HepG2 (cell line): ENCODE data around the gene CNTN4.

Experiments used
- CEBPB ChIP-seq: IDR thresholded peaks from 2 replicates; pipeline ENCODE4 v1.6.1; 2011; ENCODE audit warnings: low read depth, low read length, improper control_type of control experiment, borderline replicate concordance
- CERS6 ChIP-seq: sonication (generic); formaldehyde crosslinking; IDR thresholded peaks from 2 replicates; pipeline ENCODE4 v1.5.0; 2020; ENCODE audit warnings: missing genetic modification reagents
- CREB1 ChIP-seq, 2 experiments: fragments of 450-650 bp in 1 of 2; IDR thresholded peaks; 2 replicates each; pipeline ENCODE4 v1.6.1; 2016 to 2017; ENCODE audit warnings: control low read depth in 1 of 2, mild to moderate bottlenecking in 1 of 2, missing compliant biosample characterization in 1 of 2, missing genetic modification characterization in 1 of 2
- HNF1B ChIP-seq: sonication (generic); formaldehyde crosslinking; IDR thresholded peaks from 2 replicates; pipeline ENCODE4 v1.5.1; 2020; ENCODE audit warnings: mild to moderate bottlenecking, moderate library complexity, missing genetic modification reagents
- JUNB ChIP-seq: sonication (generic); formaldehyde crosslinking; IDR thresholded peaks from 2 replicates; pipeline ENCODE4 v1.8.0; 2022; ENCODE audit warnings: missing genetic modification reagents, mild to moderate bottlenecking, borderline replicate concordance
- SMARCE1 ChIP-seq: fragments of 450-650 bp; IDR thresholded peaks from 2 replicates; pipeline ENCODE4 v1.6.1; 2017; ENCODE audit warnings: borderline replicate concordance
- ZNF274 ChIP-seq: sonication (generic); formaldehyde crosslinking; IDR thresholded peaks from 2 replicates; pipeline ENCODE4 v1.5.1; 2020; ENCODE audit warnings: mild to moderate bottlenecking, missing genetic modification reagents
- ZNF30 ChIP-seq: sonication (generic); formaldehyde crosslinking; IDR thresholded peaks from 2 replicates; pipeline ENCODE4 v1.5.0; 2020; ENCODE audit warnings: mild to moderate bottlenecking, missing genetic modification reagents
- ZNF510 ChIP-seq: sonication (generic); formaldehyde crosslinking; IDR thresholded peaks from 2 replicates; pipeline ENCODE4 v1.4.0; 2020; ENCODE audit warnings: low read depth, mild to moderate bottlenecking, missing genetic modification reagents

GRCh38 chr3:2523281-2523836 lies 424.7 kb downstream of the CNTN4 start:
- TF ChIP-seq CEBPB (no peak), HNF1B (no peak), CERS6 (CRISPR knock-in tag) (no peak), JUNB (CRISPR knock-in tag) (no peak), CREB1 (IDR thresholded peaks at IDR 0.05) (no peak), CREB1 (CRISPR knock-in tag; IDR thresholded peaks at IDR 0.05) (no peak), SMARCE1 (no peak), ZNF30 (CRISPR knock-in tag) (no peak), ZNF274 (CRISPR knock-in tag) (no peak), ZNF510 (CRISPR knock-in tag) (no peak)
